Hepatocyte (in vitro differentiated cells): ENCODE measurements around the gene MRPL33.

Experiments used
- EZH2 ChIP-seq: fragments of 200-600 bp; sonication (generic); IDR thresholded peaks from 2 replicates; pipeline ENCODE4 v1.6.1; 2016; ENCODE audit warnings: antibody characterized with exemption, mild to moderate bottlenecking, borderline replicate concordance
- TF ChIP-seq, protein P1 (sequence below): fragments of 200-600 bp; sonication (generic); IDR thresholded peaks from 2 replicates; pipeline ENCODE4 v1.5.1; 2016; ENCODE audit warnings: antibody characterized with exemption, mild to moderate bottlenecking; ENCODE audit not compliant: poor library complexity

- TF ChIP-seq, protein P1, sequence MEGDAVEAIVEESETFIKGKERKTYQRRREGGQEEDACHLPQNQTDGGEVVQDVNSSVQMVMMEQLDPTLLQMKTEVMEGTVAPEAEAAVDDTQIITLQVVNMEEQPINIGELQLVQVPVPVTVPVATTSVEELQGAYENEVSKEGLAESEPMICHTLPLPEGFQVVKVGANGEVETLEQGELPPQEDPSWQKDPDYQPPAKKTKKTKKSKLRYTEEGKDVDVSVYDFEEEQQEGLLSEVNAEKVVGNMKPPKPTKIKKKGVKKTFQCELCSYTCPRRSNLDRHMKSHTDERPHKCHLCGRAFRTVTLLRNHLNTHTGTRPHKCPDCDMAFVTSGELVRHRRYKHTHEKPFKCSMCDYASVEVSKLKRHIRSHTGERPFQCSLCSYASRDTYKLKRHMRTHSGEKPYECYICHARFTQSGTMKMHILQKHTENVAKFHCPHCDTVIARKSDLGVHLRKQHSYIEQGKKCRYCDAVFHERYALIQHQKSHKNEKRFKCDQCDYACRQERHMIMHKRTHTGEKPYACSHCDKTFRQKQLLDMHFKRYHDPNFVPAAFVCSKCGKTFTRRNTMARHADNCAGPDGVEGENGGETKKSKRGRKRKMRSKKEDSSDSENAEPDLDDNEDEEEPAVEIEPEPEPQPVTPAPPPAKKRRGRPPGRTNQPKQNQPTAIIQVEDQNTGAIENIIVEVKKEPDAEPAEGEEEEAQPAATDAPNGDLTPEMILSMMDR: no peak
- no peak for TF ChIP-seq EZH2
These were observed 25.2 kb upstream of the MRPL33 start for GRCh38 chr2:27746325-27746724.
